Caco-2 (cell line): ENCODE data around the gene ALK. TPM values are rescaled to one million over a fixed set of nuclear protein-coding genes. Genes with fewer than 3 reads are reported as not detected.

Experiments
- BruUV-seq: library from RNA; stranded (reverse); fragments of 400-500 nt; replicated peaks from 2 replicates; lab custom pipeline; 2021; lab: Mats Ljungman, UMichigan
- CTCF ChIA-PET: fragments of 300-600 bp; sonication (Branson Sonifier 250); formaldehyde crosslinking; loops from one replicate; lab custom pipeline; 2022; ENCODE audit warnings: antibody characterized with exemption; lab: Charles Lee
- POLR2A ChIA-PET: fragments of 300-600 bp; sonication (Branson Sonifier 250); formaldehyde crosslinking; loops from one replicate; lab custom pipeline; 2022; ENCODE audit warnings: antibody characterized with exemption; lab: Charles Lee
- DNase-seq, 2 experiments: peaks; one replicate each; pipeline versions ENCODE4 v3.0.0 to v3.0.0-alpha.2; 2020 to 2022
- H3K27me3 ChIP-seq: replicated peaks from 2 replicates; pipeline ENCODE4 v1.6.0; 2011; ENCODE audit warnings: low read length; ENCODE audit not compliant: control insufficient read depth, insufficient read depth
- H3K36me3 ChIP-seq: 2 replicates; pipeline ENCODE4 v1.5.1; 2011; ENCODE audit warnings: low read length; ENCODE audit not compliant: control insufficient read depth, insufficient read depth
- H3K4me1 ChIP-seq: fragments of 250-450 bp; sonication (Bioruptor Pico); 2 replicates; pipeline ENCODE4 v1.5.1; 2020; ENCODE audit warnings: mild to moderate bottlenecking
- H3K4me3 ChIP-seq: 2 replicates; pipeline ENCODE4 v1.5.1; 2011; ENCODE audit warnings: low read depth, mild to moderate bottlenecking, control low read depth, low read length
- H3K9me3 ChIP-seq: fragments of 250-450 bp; sonication (Bioruptor Pico); 2 replicates; pipeline ENCODE4 v1.5.1; 2020; ENCODE audit warnings: mild to moderate bottlenecking, moderate library complexity
- H3K27ac Mint-ChIP-seq: one replicate; pipeline ENCODE4 v1.8.0; 2022; ENCODE audit warnings: mixed read lengths; ENCODE audit not compliant: unreplicated experiment
- H3K27me3 Mint-ChIP-seq: one replicate; pipeline ENCODE4 v1.8.0; 2022; ENCODE audit warnings: mixed read lengths; ENCODE audit not compliant: insufficient read depth, unreplicated experiment
- H3K36me3 Mint-ChIP-seq: one replicate; pipeline ENCODE4 v1.8.0; 2022; ENCODE audit warnings: mild to moderate bottlenecking, mixed read lengths; ENCODE audit not compliant: insufficient read depth, unreplicated experiment
- H3K4me1 Mint-ChIP-seq: one replicate; pipeline ENCODE4 v1.8.0; 2022; ENCODE audit warnings: low read depth, mixed read lengths; ENCODE audit not compliant: unreplicated experiment
- H3K4me3 Mint-ChIP-seq: one replicate; pipeline ENCODE4 v1.8.0; 2022; ENCODE audit warnings: mild to moderate bottlenecking, moderate library complexity, mixed read lengths; ENCODE audit not compliant: unreplicated experiment
- H3K9me3 Mint-ChIP-seq: one replicate; pipeline ENCODE4 v1.8.0; 2022; ENCODE audit warnings: mixed read lengths; ENCODE audit not compliant: unreplicated experiment
- intact Hi-C: fragments of 100-400 bp; cut with micrococcal nuclease; formaldehyde crosslinking; loops from one replicate; pipeline ENCODE4 v1.10.0; 2022; ENCODE audit not compliant: unreplicated experiment
- total RNA-seq: library from RNA; stranded (reverse); gene quantifications from 2 replicates; pipeline ENCODE4 v1.2.3, GENCODE V29; 2022
- TF ChIP-seq, protein P1 (sequence below), 2 experiments: fragments of 200-600 bp in 1 of 2; IDR thresholded peaks; 1 replicate in 1 of 2; 2 replicates in 1 of 2; pipeline versions ENCODE4 v1.5.1 to v1.8.0; 2011 to 2022; ENCODE audit warnings: antibody characterized with exemption in 1 of 2, control low read depth in 1 of 2, inconsistent platforms in 1 of 2, low read depth in 1 of 2, low read length in 1 of 2, mild to moderate bottlenecking in 1 of 2, moderate library complexity in 1 of 2; ENCODE audit not compliant: insufficient read depth in 1 of 2, severe bottlenecking in 1 of 2, unreplicated experiment in 1 of 2

Gene ALK
- total RNA-seq, 1 experiment from 2014 or later: 0.11 TPM

DNA sequence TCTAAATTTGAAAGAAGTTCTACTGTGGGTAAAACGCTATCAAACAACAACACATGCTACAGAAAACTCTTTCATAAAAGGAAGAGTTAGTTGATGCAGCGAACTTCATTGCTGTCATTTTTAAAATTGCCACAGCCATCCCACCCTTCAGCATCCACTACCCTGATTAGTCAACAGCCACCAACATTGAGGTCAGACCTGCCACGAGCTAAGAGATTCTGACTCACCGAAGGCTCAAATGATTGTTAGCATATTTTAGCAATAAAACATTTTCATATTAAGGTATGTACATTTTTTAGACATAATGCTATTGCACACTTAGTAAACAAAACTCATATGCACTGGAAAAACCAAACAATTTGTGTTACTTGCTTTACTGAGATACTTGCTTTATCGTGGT is 459.1 kb downstream of the ALK start:
- no peak overlapping the region for H3K4me3 Mint-ChIP-seq
- H3K9me3 Mint-ChIP-seq: no peaks in the 10 kb centered on the region
- BruUV-seq: no TSS peak
- CTCF ChIA-PET: no interaction called here
- intact Hi-C loops: no loop called here
- peaks cover 27% of the 10 kb centered on the region for H3K27me3 Mint-ChIP-seq
- Histone ChIP-seq H3K27me3 (no peaks in the 10 kb centered on the region), H3K4me1 (no peaks in the 10 kb centered on the region), H3K9me3 (no peaks in the 10 kb centered on the region), H3K36me3 (no peaks in the 10 kb centered on the region), H3K4me3 (no peak overlapping the region)
- no peaks in the 10 kb centered on the region for H3K36me3 Mint-ChIP-seq
- H3K4me1 Mint-ChIP-seq: no peaks in the 10 kb centered on the region
- no peak for DNase-seq
- TF ChIP-seq, protein P1, sequence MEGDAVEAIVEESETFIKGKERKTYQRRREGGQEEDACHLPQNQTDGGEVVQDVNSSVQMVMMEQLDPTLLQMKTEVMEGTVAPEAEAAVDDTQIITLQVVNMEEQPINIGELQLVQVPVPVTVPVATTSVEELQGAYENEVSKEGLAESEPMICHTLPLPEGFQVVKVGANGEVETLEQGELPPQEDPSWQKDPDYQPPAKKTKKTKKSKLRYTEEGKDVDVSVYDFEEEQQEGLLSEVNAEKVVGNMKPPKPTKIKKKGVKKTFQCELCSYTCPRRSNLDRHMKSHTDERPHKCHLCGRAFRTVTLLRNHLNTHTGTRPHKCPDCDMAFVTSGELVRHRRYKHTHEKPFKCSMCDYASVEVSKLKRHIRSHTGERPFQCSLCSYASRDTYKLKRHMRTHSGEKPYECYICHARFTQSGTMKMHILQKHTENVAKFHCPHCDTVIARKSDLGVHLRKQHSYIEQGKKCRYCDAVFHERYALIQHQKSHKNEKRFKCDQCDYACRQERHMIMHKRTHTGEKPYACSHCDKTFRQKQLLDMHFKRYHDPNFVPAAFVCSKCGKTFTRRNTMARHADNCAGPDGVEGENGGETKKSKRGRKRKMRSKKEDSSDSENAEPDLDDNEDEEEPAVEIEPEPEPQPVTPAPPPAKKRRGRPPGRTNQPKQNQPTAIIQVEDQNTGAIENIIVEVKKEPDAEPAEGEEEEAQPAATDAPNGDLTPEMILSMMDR (IDR thresholded peaks at IDR 0.05; ENCODE audit: insufficient read depth in 1 of 2, low read depth in 1 of 2, low read length in 1 of 2, severe bottlenecking in 1 of 2, unreplicated experiment in 1 of 2): no peak
- H3K27ac Mint-ChIP-seq: no peak overlapping the region
- POLR2A ChIA-PET: no interaction called here

DNA sequence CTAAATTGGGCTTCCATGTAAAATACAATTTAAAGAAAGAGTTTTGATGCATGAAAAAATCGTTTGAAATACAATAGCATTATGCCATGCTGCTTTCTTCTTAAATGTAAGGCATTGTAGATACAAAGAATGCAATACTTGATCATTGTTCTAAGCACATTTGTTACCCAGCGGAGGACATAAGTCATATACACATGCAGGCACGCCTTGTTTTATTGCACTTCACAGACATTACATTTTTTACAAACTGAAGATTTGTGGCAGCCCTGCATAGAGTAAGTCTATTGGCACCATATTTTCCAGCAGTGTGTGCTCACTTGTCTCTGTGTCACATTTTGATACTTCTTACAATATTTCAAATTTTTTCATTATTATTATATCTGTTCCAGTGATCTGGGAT is 461.2 kb downstream of the ALK start:
- no peaks in the 10 kb centered on the region for H3K4me1 Mint-ChIP-seq
- H3K4me3 ChIP-seq: no peak overlapping the region
- peaks cover 27% of the 10 kb centered on the region for H3K27me3 Mint-ChIP-seq
- H3K4me3 Mint-ChIP-seq: no peak overlapping the region
- DNase-seq: no peak
- intact Hi-C loops: no loop called here
- TF ChIP-seq, protein P1 (IDR thresholded peaks at IDR 0.05; ENCODE audit: insufficient read depth in 1 of 2, low read depth in 1 of 2, low read length in 1 of 2, severe bottlenecking in 1 of 2, unreplicated experiment in 1 of 2): no peak
- H3K27me3 ChIP-seq: no peaks in the 10 kb centered on the region
- POLR2A ChIA-PET: no interaction called here
- H3K4me1 ChIP-seq: no peaks in the 10 kb centered on the region
- H3K27ac Mint-ChIP-seq: no peak overlapping the region
- BruUV-seq: no TSS peak
- H3K9me3 Mint-ChIP-seq: no peaks in the 10 kb centered on the region
- CTCF ChIA-PET: no interaction called here
- H3K9me3 ChIP-seq: no peaks in the 10 kb centered on the region
- no peaks in the 10 kb centered on the region for H3K36me3 ChIP-seq
- H3K36me3 Mint-ChIP-seq: no peaks in the 10 kb centered on the region

DNA sequence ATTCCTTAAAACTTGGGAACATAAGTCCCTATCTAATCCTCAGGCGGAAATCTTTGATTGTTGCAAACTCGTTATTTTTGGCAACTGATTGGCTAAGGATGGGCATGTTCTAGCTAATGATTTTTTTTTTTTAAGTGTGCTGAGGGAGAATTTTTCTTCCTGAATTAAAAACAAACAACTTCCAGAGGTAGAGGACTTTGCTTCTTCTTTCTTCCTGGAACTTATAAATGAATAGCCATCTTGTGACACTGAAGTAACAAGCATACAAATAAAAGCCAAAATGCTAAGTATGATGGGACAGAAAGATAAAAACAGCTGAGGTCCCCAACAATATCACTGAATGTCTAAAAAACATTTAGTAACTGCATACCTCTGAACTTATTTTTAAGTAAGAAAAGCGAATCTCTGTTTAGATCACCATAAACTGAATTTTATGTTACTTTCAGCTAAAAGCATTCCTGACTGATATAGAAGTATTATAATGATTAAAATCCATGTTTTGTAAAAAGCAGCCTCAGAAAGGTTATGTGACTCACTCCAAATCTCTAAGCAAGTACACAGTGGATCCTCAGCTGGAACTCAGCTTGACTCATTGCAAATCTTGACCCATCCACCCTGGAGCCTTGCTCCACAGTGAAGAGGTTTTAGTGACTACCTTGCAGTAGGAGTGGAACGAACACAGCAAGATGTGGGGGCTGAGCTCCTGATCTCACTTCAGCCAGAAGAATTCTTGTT is 461.8 kb downstream of the ALK start:
- Histone ChIP-seq H3K9me3 (no peaks in the 10 kb centered on the region), H3K4me1 (no peaks in the 10 kb centered on the region), H3K36me3 (no peaks in the 10 kb centered on the region), H3K27me3 (no peaks in the 10 kb centered on the region), H3K4me3 (no peak overlapping the region)
- no TSS peak for BruUV-seq
- Mint-ChIP-seq H3K9me3 (no peaks in the 10 kb centered on the region), H3K4me1 (no peaks in the 10 kb centered on the region), H3K27me3 (peaks cover 27% of the 10 kb centered on the region), H3K27ac (no peak overlapping the region), H3K36me3 (no peaks in the 10 kb centered on the region), H3K4me3 (no peak overlapping the region)
- intact Hi-C loops: no loop called here
- TF ChIP-seq, protein P1 (IDR thresholded peaks at IDR 0.05; ENCODE audit: insufficient read depth in 1 of 2, low read depth in 1 of 2, low read length in 1 of 2, severe bottlenecking in 1 of 2, unreplicated experiment in 1 of 2): no peak
- POLR2A ChIA-PET: no interaction called here
- no peak for DNase-seq
- CTCF ChIA-PET: no interaction called here
